Measurements from ENCODE around the gene SEPTIN3.
"Not testable (repeated sequence)": the region's sequence is repeated elsewhere in the genome, so short reads cannot be mapped to it uniquely, and the experiment has no call there.

Gene SEPTIN3

GRCh38 chr22:41934284-41935014, 34.8 kb upstream of the SEPTIN3 start:
- H3K4me3 Mint-ChIP-seq, result no peak overlapping the region
- H3K36me3 Mint-ChIP-seq (ENCODE audit: low read depth), result peaks cover 22% of the 10 kb centered on the region
- no peak overlapping the region for H3K27ac Mint-ChIP-seq
- no peak for ATAC-seq
- DNase-seq, result no peak
- H3K9me3 Mint-ChIP-seq, result no peaks in the 10 kb centered on the region
- no peaks in the 10 kb centered on the region for H3K27me3 Mint-ChIP-seq
- H3K4me1 Mint-ChIP-seq, result peaks cover 31% of the 10 kb centered on the region

GRCh38 chr22:41935015-41935351, 34.3 kb upstream of the SEPTIN3 start:
- Mint-ChIP-seq H3K27ac (no peak overlapping the region), H3K27me3 (no peaks in the 10 kb centered on the region), H3K36me3 (ENCODE audit: low read depth) (peaks cover 26% of the 10 kb centered on the region), H3K9me3 (no peaks in the 10 kb centered on the region), H3K4me1 (peaks cover 36% of the 10 kb centered on the region), H3K4me3 (no peak overlapping the region)
- ATAC-seq (no peak), DNase-seq (no peak)

- H3K4me3 Mint-ChIP-seq, result no peak overlapping the region
- ATAC-seq, result no peak
- peaks cover 42% of the 10 kb centered on the region for H3K4me1 Mint-ChIP-seq
- H3K27me3 Mint-ChIP-seq, result no peaks in the 10 kb centered on the region
- no peak for DNase-seq
- peaks cover 30% of the 10 kb centered on the region for H3K36me3 Mint-ChIP-seq (ENCODE audit: low read depth)
- H3K9me3 Mint-ChIP-seq, result no peaks in the 10 kb centered on the region
- H3K27ac Mint-ChIP-seq, result no peak overlapping the region
Measured at GRCh38 chr22:41935509-41935908, 33.7 kb upstream of the SEPTIN3 start.

- DNase-seq (no peak), ATAC-seq (no peak)
- no peaks in the 10 kb centered on the region for H3K9me3 Mint-ChIP-seq
- peaks cover 43% of the 10 kb centered on the region for H3K36me3 Mint-ChIP-seq (ENCODE audit: low read depth)
- H3K4me1 Mint-ChIP-seq, result peaks cover 52% of the 10 kb centered on the region
- no peaks in the 10 kb centered on the region for H3K27me3 Mint-ChIP-seq
- no peak overlapping the region for H3K27ac Mint-ChIP-seq
- H3K4me3 Mint-ChIP-seq, result no peak overlapping the region
Measured at GRCh38 chr22:41936894-41937169, 32.4 kb upstream of the SEPTIN3 start.

- peak; percentile 88 for DNase-seq
- ATAC-seq, result peak; percentile 78
- H3K27me3 Mint-ChIP-seq, result no peaks in the 10 kb centered on the region
- H3K4me1 Mint-ChIP-seq, result peaks cover 66% of the 10 kb centered on the region
- H3K36me3 Mint-ChIP-seq (ENCODE audit: low read depth), result peaks cover 70% of the 10 kb centered on the region
- peak overlapping the region; percentile 100 for H3K27ac Mint-ChIP-seq
- peak overlapping the region; percentile 79 for H3K4me3 Mint-ChIP-seq
- H3K9me3 Mint-ChIP-seq, result no peaks in the 10 kb centered on the region
Measured at GRCh38 chr22:41939981-41940831, 29.0 kb upstream of the SEPTIN3 start.

GRCh38 chr22:41940832-41941765, 28.1 kb upstream of the SEPTIN3 start:
- Mint-ChIP-seq H3K36me3 (ENCODE audit: low read depth) (peaks cover 74% of the 10 kb centered on the region), H3K4me1 (peaks cover 67% of the 10 kb centered on the region)

GRCh38 chr22:41943661-41944209, 25.5 kb upstream of the SEPTIN3 start:
- Mint-ChIP-seq H3K27me3 (no peaks in the 10 kb centered on the region), H3K4me1 (peaks cover 77% of the 10 kb centered on the region), H3K9me3 (no peaks in the 10 kb centered on the region), H3K27ac (peak overlapping the region; percentile 84), H3K36me3 (ENCODE audit: low read depth) (peaks cover 61% of the 10 kb centered on the region), H3K4me3 (peak overlapping the region; percentile 73)
- DNase-seq (no peak), ATAC-seq (no peak)

More at GRCh38 chr22:41940832-41941765, 28.1 kb upstream of the SEPTIN3 start:
- Mint-ChIP-seq H3K4me3 (peak overlapping the region; percentile 79), H3K9me3 (no peaks in the 10 kb centered on the region), H3K27ac (peak overlapping the region; percentile 100), H3K27me3 (no peaks in the 10 kb centered on the region)
- DNase-seq (peak; percentile 84), ATAC-seq (peak; percentile 63)

GRCh38 chr22:41946629-41947423, 22.4 kb upstream of the SEPTIN3 start, which contains the start of gene CENPM:
CENPM (minus strand) TSS chr22:41947152; CDS start chr22:41947076, 76 bp downstream.
- Mint-ChIP-seq H3K27me3 (no peaks in the 10 kb centered on the region), H3K27ac (peak within 1 kb of the TSS; percentile 91), H3K36me3 (ENCODE audit: low read depth) (peaks cover 38% of the 10 kb centered on the region), H3K4me1 (peaks cover 59% of the 10 kb centered on the region), H3K9me3 (no peaks in the 10 kb centered on the region), H3K4me3 (peak within 1 kb of the TSS; percentile 98)
- peak; percentile 95 for DNase-seq
- ATAC-seq, result peak; percentile 96

GRCh38 chr22:41947424-41948080, 21.7 kb upstream of the SEPTIN3 start:
- no peak for DNase-seq
- Mint-ChIP-seq H3K4me1 (peaks cover 58% of the 10 kb centered on the region), H3K36me3 (ENCODE audit: low read depth) (peaks cover 33% of the 10 kb centered on the region), H3K27ac (peak overlapping the region; percentile 91), H3K27me3 (no peaks in the 10 kb centered on the region), H3K4me3 (peak overlapping the region; percentile 98), H3K9me3 (no peaks in the 10 kb centered on the region)
- ATAC-seq, result no peak

GRCh38 chr22:41948142-41948541, 21.1 kb upstream of the SEPTIN3 start:
- H3K27me3 Mint-ChIP-seq, result no peaks in the 10 kb centered on the region
- peak overlapping the region; percentile 91 for H3K27ac Mint-ChIP-seq
- H3K36me3 Mint-ChIP-seq (ENCODE audit: low read depth), result peaks cover 28% of the 10 kb centered on the region
- no peak for DNase-seq
- H3K9me3 Mint-ChIP-seq, result no peaks in the 10 kb centered on the region
- no peak for ATAC-seq
- H3K4me1 Mint-ChIP-seq, result peaks cover 55% of the 10 kb centered on the region
- H3K4me3 Mint-ChIP-seq, result peak overlapping the region; percentile 98

GRCh38 chr22:41948928-41949296, 20.3 kb upstream of the SEPTIN3 start:
- Mint-ChIP-seq H3K27ac (peak overlapping the region; percentile 20), H3K4me1 (peaks cover 49% of the 10 kb centered on the region), H3K4me3 (peak overlapping the region; percentile 98), H3K36me3 (ENCODE audit: low read depth) (peaks cover 21% of the 10 kb centered on the region)
- not testable (repeated sequence) for DNase-seq, H3K9me3 Mint-ChIP-seq, H3K27me3 Mint-ChIP-seq, ATAC-seq

GRCh38 chr22:41949297-41949965, 19.8 kb upstream of the SEPTIN3 start:
- Mint-ChIP-seq H3K4me3 (peak overlapping the region; percentile 98), H3K27me3 (no peaks in the 10 kb centered on the region), H3K27ac (peak overlapping the region; percentile 20)

More at GRCh38 chr22:41949297-41949965, 19.8 kb upstream of the SEPTIN3 start:
- DNase-seq, result no peak
- Mint-ChIP-seq H3K9me3 (no peaks in the 10 kb centered on the region), H3K4me1 (peaks cover 45% of the 10 kb centered on the region), H3K36me3 (ENCODE audit: low read depth) (peaks cover 18% of the 10 kb centered on the region)
- no peak for ATAC-seq
